Thymus (tissue), 11 donors: ENCODE measurements around the gene PCDHGB4. TPM values are rescaled to one million over a fixed set of nuclear protein-coding genes. Genes with fewer than 3 reads are reported as not detected.
"Not testable (repeated sequence)": the region's sequence is repeated elsewhere in the genome, so short reads cannot be mapped to it uniquely, and the experiment has no call there.

Experiments
- DNase-seq, 9 donors: peaks; one replicate each; pipeline ENCODE4 v3.0.0-alpha.2; 2013; ENCODE audit warnings: low spot score in 9 of 9, low read depth in 6 of 9, missing footprints in 1 of 9
- H3K27ac ChIP-seq, 2 donors: one replicate each; pipeline ENCODE4 v1.5.1; 2013; ENCODE audit warnings: control low read depth in 1 of 2, low read depth in 1 of 2, low read length in 1 of 2, mild to moderate bottlenecking in 1 of 2, moderate library complexity in 1 of 2
- H3K27me3 ChIP-seq, 2 donors: one replicate each; pipeline ENCODE4 v1.5.1; 2013; ENCODE audit warnings: low read length in 1 of 2; ENCODE audit not compliant: control insufficient read depth in 2 of 2, insufficient read depth in 1 of 2
- H3K36me3 ChIP-seq, 2 donors: one replicate each; pipeline ENCODE4 v1.5.1; 2013; ENCODE audit warnings: low read length in 1 of 2, mild to moderate bottlenecking in 1 of 2, moderate library complexity in 1 of 2; ENCODE audit not compliant: control insufficient read depth in 2 of 2, insufficient read depth in 2 of 2
- H3K4me1 ChIP-seq, 2 donors: one replicate each; pipeline ENCODE4 v1.5.1; 2013; ENCODE audit warnings: low read length in 2 of 2; ENCODE audit not compliant: control insufficient read depth in 2 of 2, insufficient read depth in 2 of 2
- H3K4me3 ChIP-seq, 2 donors: one replicate each; pipeline ENCODE4 v1.5.1; 2013; ENCODE audit warnings: low read length in 2 of 2, control low read depth in 1 of 2, mild to moderate bottlenecking in 1 of 2
- H3K9me3 ChIP-seq, 2 donors: one replicate each; pipeline ENCODE4 v1.5.1; 2013; ENCODE audit warnings: low read length in 1 of 2, mild to moderate bottlenecking in 1 of 2; ENCODE audit not compliant: control insufficient read depth in 2 of 2, insufficient read depth in 1 of 2
- WGBS: extraction: QIAGEN DNeasy Blood & Tissue Kit; methylation state at CpG from one replicate; pipeline ENCODE4 v1.1.7; 2013; 5-methylcytosine and 5-hydroxymethylcytosine counted together
- polyA plus RNA-seq: library from polyadenylated mRNA; stranded (reverse); fragments of 200-250 nt; gene quantifications from one replicate; pipeline ENCODE4 v1.2.3, GENCODE V29; 2013
- total RNA-seq: library from RNA; stranded (reverse); fragments of 120-200 nt; gene quantifications from one replicate; pipeline ENCODE4 v1.2.4, GENCODE V29; 2013
- donor health status: healthy.

The PCDHGB4 gene
- total and polyA plus RNA-seq, 2 donors: 1.0 to 1.6 TPM

DNA sequence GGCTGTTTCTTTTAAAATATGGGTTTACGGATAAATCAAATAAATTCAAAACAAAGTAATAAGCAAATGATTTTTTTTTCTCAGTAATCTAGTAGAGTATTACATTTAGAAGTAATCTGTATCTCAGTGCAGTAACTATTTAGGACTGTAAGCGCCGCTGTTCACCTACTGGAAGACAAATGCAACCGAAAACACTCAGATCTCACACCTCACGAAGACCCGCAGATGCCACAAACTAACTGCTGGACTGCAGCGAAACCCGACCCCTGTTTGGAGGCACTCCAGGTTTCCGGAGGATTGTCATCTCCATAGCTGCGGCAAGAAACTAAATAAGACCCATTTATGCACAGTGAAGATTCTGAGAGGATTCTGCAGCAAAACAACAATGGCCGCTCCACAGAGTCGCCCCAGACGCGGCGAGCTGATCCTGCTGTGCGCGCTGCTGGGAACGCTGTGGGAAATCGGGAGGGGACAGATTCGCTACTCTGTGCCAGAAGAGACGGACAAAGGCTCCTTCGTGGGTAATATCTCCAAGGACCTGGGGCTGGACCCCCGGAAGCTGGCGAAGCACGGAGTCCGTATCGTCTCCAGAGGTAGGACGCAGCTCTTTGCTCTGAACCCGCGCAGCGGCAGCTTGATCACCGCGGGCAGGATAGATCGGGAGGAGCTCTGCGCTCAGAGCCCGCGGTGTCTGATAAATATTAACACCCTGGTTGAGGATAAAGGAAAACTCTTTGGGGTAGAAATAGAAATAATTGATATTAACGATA, 5.1 kb downstream of the PCDHGB4 start, which contains the start of gene PCDHGA8:
TSS of gene PCDHGA8 (plus strand) at position 205 of the 770 bp plus-strand sequence. CDS start at position 386, 181 bp downstream.
- WGBS: 35% methylated on average over 38 of the region's 38 CpGs
- H3K27me3 ChIP-seq: peaks cover 0 to 68% of the 10 kb centered on the region in 2 donors

DNA sequence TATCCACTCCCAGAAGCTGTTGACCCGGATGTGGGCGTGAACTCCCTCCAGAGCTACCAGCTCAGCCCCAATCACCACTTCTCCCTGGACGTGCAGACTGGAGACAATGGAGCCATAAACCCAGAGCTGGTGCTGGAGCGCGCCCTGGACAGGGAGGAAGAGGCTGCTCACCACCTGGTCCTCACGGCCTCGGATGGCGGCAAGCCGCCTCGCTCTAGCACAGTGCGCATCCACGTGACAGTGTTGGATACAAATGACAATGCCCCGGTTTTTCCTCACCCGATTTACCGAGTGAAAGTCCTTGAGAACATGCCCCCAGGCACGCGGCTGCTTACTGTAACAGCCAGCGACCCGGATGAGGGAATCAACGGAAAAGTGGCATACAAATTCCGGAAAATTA, 5.8 kb downstream of the PCDHGB4 start:
- peaks cover 0 to 69% of the 10 kb centered on the region in 2 donors for H3K27me3 ChIP-seq
- H3K4me3 ChIP-seq: no peak overlapping the region

More for the DNA sequence above, 5.1 kb downstream of the PCDHGB4 start, which contains the start of gene PCDHGA8:
- H3K36me3 ChIP-seq: no peaks in the 10 kb centered on the region
- H3K9me3 ChIP-seq: peaks cover 11 to 38% of the 10 kb centered on the region in 2 donors
- no peak within 1 kb of the TSS for H3K4me3 ChIP-seq
- no peak within 1 kb of the TSS for H3K27ac ChIP-seq
- H3K4me1 ChIP-seq: no peaks in the 10 kb centered on the region
- DNase-seq: no peak

DNA sequence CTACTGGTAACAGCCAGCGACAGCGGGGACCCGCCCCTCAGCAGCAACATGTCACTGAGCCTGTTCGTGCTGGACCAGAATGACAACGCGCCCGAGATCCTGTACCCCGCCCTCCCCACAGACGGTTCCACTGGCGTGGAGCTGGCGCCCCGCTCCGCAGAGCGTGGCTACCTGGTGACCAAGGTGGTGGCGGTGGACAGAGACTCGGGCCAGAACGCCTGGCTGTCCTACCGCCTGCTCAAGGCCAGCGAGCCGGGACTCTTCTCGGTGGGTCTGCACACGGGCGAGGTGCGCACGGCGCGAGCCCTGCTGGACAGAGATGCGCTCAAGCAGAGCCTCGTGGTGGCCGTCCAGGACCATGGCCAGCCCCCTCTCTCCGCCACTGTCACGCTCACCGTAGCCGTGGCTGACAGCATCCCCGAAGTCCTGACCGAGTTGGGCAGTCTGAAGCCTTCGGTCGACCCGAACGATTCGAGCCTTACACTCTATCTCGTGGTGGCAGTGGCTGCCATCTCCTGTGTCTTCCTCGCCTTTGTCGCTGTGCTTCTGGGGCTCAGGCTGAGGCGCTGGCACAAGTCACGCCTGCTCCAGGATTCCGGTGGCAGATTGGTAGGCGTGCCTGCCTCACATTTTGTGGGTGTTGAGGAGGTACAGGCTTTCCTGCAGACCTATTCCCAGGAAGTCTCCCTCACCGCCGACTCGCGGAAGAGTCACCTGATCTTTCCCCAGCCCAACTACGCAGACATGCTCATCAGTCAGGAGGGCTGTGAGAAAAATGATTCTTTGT, 7.1 kb downstream of the PCDHGB4 start:
- peaks cover 0 to 69% of the 10 kb centered on the region in 2 donors for H3K27me3 ChIP-seq
- 45% methylated on average over 44 of the region's 53 CpGs for WGBS
- not testable (repeated sequence) for DNase-seq

More for the DNA sequence above, 5.8 kb downstream of the PCDHGB4 start:
- WGBS: 45% methylated on average over 21 of the region's 21 CpGs
- peaks cover 11 to 36% of the 10 kb centered on the region in 2 donors for H3K9me3 ChIP-seq
- no peaks in the 10 kb centered on the region for H3K36me3 ChIP-seq
- no peaks in the 10 kb centered on the region for H3K4me1 ChIP-seq
- DNase-seq: no peak
- H3K27ac ChIP-seq: no peak overlapping the region

DNA sequence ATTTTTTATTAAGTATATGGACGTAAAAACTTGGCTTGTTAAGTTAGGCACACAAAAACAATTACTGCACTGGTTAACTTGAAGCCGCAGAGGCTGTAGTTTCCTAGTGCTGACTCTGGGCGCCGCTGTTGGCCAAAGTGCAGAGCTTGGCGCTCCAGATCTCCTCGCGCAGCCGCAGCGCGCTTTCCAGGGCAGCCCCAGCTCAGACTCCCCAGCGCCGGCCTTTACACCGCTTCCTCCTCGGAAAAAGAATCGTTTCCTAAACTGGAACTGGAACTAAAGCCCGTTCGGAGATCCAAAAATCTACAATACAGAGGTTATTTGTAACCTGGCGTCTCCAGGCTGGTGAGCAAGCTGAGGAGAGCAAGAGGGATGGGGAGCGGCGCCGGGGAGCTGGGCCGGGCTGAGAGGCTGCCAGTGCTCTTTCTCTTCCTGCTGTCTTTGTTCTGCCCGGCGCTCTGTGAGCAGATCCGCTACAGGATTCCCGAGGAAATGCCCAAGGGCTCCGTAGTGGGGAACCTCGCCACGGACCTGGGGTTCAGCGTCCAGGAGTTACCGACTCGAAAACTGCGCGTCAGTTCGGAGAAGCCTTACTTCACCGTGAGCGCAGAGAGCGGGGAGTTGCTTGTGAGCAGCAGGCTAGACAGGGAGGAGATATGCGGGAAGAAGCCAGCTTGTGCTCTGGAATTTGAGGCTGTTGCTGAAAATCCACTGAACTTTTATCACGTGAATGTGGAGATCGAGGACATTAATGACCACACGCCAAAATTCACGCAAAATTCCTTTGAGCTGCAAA, 10.5 kb downstream of the PCDHGB4 start, which contains the start of gene PCDHGB5:
TSS of gene PCDHGB5 (plus strand) at position 192 of the 796 bp plus-strand sequence. CDS start at position 373, 181 bp downstream.
- H3K27ac ChIP-seq, H3K4me1 ChIP-seq, H3K36me3 ChIP-seq: not testable (repeated sequence)
- 14% methylated on average over 25 of the region's 43 CpGs for WGBS
- peak in 1 of 9 donors; percentile 32 for DNase-seq
- peaks cover 2 to 67% of the 10 kb centered on the region in 2 donors for H3K27me3 ChIP-seq
- H3K4me3 ChIP-seq: peak within 1 kb of the TSS in 1 of 2 donors; percentile 8
- H3K9me3 ChIP-seq: peaks cover 11 to 36% of the 10 kb centered on the region in 2 donors

More for the DNA sequence above, 7.1 kb downstream of the PCDHGB4 start:
- not testable (repeated sequence) for H3K4me1 ChIP-seq, H3K36me3 ChIP-seq, H3K4me3 ChIP-seq, H3K27ac ChIP-seq
- peaks cover 13 to 34% of the 10 kb centered on the region in 2 donors for H3K9me3 ChIP-seq

DNA sequence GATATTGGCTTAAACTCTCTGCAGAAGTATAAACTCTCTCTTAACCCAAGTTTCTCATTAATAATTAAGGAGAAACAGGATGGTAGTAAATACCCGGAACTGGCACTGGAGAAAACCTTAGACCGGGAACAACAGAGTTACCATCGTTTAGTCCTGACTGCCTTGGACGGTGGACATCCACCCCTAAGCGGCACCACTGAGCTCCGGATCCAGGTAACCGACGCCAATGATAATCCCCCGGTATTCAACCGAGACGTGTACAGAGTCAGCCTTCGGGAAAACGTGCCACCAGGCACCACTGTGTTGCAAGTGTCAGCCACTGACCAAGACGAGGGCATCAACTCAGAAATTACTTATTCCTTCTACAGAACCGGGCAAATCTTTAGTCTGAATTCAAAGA, 11.1 kb downstream of the PCDHGB4 start:
- peaks cover 8 to 37% of the 10 kb centered on the region in 2 donors for H3K9me3 ChIP-seq
- no peak overlapping the region for H3K4me3 ChIP-seq
- H3K4me1 ChIP-seq: no peaks in the 10 kb centered on the region
- no peaks in the 10 kb centered on the region for H3K36me3 ChIP-seq
- no peak overlapping the region for H3K27ac ChIP-seq
- 28% methylated on average over 15 of the region's 15 CpGs for WGBS
- H3K27me3 ChIP-seq: peaks cover 2 to 67% of the 10 kb centered on the region in 2 donors
- DNase-seq: no peak

DNA sequence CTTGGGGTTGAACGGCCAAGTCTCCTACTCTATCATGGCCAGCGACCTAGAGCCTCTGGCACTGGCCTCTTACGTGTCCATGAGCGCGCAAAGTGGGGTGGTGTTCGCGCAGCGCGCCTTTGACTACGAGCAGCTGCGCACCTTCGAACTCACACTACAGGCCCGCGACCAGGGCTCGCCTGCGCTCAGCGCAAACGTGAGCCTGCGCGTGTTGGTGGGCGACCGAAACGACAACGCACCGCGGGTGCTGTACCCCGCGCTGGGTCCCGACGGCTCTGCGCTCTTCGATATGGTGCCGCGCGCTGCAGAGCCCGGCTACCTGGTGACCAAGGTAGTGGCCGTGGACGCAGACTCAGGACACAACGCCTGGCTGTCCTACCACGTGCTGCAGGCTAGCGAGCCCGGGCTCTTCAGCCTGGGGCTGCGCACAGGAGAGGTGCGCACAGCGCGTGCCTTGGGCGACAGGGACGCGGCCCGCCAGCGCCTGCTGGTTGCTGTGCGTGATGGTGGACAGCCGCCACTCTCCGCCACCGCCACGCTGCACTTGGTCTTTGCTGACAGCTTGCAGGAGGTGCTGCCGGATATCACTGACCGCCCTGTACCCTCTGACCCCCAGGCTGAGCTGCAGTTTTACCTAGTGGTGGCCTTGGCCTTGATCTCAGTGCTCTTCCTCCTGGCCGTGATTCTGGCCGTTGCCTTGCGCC, 12.2 kb downstream of the PCDHGB4 start:
- Histone ChIP-seq H3K36me3 (no peaks in the 10 kb centered on the region), H3K9me3 (peaks cover 4 to 28% of the 10 kb centered on the region in 2 donors), H3K4me3 (no peak overlapping the region), H3K27ac (no peak overlapping the region), H3K4me1 (no peaks in the 10 kb centered on the region), H3K27me3 (peaks cover 2 to 67% of the 10 kb centered on the region in 2 donors)
- DNase-seq: no peak
- WGBS: 38% methylated on average over 61 of the region's 61 CpGs

DNA sequence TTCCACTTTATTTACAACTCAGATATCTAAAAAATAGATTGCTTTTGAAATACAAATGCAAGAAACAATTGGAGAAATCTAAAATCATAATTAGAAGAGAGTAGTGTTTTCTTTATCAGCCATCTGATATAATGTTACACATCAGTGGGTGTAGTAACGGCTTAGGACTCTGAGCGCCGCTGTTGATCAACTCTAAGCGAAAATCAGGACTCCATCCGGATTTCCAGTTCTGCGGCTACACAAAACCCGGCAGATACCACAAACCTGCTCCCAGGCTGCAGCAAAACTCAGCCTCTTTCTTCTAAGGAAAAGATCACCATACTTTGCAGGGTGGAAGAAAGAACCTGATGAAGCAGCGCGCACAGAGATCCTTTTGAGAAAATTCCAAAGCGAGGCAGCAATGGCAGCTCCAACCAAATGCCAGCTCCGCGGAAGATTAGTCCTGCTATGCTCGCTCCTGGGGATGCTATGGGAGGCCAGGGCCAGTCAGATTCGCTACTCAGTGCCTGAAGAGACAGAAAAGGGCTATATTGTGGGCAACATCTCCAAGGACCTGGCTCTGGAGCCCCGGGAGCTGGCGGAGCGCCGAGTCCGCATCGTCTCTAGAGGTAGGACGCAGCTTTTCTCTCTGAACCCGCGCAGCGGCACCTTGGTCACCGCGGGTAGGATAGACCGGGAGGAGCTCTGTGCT, 15.2 kb downstream of the PCDHGB4 start, which contains the start of gene PCDHGA9:
TSS of gene PCDHGA9 (plus strand) at position 226 of the 691 bp plus-strand sequence. CDS start at position 401, 175 bp downstream.
- Histone ChIP-seq H3K27ac (no peak within 1 kb of the TSS), H3K4me1 (no peaks in the 10 kb centered on the region), H3K9me3 (peaks cover 4 to 27% of the 10 kb centered on the region in 2 donors), H3K27me3 (peaks cover 3 to 68% of the 10 kb centered on the region in 2 donors), H3K4me3 (no peak within 1 kb of the TSS), H3K36me3 (no peaks in the 10 kb centered on the region)
- peak in 1 of 9 donors; percentile 27 for DNase-seq
- WGBS: 23% methylated on average over 27 of the region's 27 CpGs
